ENCODE data around the gene ANKRD42.
"Not testable (repeated sequence)": the region's sequence is repeated elsewhere in the genome, so short reads cannot be mapped to it uniquely, and the experiment has no call there.

The ANKRD42 gene

GRCh38 chr11:83249445-83249844 is 55.9 kb downstream of the ANKRD42 start:
- no peak for DNase-seq

DNA sequence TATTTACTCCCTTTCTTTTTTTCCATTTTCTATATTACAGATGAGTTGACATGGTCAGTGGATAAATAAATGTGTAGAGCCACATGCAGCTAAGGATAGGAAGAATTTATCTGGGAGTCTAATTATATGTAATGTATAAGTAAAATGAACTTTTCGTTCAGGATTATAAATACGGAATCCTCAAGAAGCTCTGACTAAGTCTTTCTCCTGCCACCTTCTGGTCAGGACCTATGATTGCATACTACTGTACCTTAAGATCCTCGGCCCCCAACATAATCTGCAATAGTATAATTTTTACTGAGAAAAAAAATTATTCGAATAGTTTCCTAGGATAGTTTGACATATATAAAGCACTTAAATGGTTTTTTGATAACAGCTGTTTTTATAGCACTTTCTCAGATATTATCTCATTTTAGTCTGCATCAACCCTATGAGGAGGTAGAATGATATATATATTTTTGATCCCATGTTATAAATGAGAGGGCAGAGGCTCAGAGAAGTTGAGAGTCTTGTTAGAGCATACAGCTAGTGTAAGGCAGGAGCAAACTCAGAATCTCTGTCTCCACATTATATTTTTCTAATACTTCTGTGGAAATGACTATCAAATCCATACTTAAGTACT is 56.6 kb downstream of the ANKRD42 start:
- no peak for DNase-seq

GRCh38 chr11:83252266-83252665 is 58.8 kb downstream of the ANKRD42 start:
- no peak for DNase-seq

- no peak for DNase-seq
Observed at GRCh38 chr11:83252941-83253340, 59.4 kb downstream of the ANKRD42 start.

GRCh38 chr11:83255366-83255765 is 61.9 kb downstream of the ANKRD42 start:
- DNase-seq, result no peak

DNA sequence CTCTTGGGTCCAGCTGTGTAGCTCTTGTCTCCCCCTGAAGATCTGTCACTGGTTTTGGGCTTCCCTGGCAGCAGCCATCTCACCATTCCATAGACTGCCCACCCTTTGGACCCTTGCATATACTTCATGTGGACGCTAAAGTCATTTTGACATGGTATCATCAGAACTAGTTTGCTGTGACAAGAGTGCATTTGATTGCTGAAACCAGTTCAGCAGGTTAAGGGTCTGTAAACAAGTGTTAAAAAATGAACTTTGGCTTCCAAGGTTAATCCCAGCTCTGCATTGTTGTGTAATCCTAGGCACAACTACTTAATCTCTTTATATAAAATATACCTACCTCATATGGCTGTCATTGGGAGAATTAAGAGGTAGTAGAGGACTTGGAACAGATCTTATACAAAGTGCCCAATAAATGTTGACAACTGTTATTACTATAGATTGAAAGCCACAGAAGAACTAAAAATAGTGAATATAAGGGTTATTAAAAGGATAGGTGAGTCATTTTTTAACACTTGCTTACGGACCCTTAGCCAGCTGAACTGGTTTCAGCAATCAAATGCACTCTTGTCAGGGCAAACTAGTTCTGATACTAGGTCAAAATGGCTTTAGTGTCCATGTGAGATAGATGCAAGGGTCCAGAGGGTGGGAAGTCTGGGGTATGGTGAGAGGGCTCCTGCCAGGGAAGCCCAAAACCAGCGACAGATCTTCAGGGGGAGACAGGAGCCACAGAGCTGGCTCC is 63.3 kb downstream of the ANKRD42 start:
- no peak for DNase-seq

DNA sequence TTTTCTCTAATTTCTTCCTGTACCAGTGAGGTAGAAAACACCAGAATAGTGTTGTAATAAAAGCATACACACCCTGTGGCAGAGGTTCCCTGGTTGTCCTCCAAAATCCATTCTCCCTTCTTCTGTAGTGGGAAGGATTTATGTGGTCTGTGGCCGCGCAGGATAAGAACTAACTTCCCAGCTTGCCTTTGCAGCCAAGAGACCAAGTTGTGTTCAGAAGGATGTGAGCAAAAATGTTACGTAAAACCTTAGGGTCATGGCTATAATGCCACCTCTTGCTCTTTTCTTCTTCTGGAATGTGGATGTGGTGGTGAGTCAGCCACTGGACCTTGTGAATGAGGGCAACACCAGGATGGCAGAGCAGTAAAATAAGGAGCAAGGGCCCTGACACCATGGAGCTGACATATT is 64.3 kb downstream of the ANKRD42 start:
- no peak for DNase-seq

GRCh38 chr11:83259559-83259958 is 66.0 kb downstream of the ANKRD42 start:
- no peak for DNase-seq

DNA sequence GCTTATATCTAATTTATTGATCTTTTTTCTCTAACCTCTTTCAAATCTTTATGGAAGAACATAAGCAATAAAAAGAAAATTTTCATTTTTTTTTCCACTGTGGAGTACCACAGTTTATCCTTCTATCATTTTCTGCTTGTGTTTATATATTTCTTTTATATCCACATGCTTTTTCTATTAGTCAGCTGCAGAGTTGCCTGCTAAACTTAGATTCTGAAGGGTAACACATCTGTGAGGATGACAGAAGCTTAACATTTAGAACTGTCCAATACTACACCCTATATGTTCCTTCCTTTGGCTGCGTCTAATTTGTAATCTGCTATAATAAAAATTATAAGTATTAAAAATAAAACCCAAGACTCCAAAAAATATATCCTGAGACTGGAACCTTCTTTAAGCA is 71.8 kb downstream of the ANKRD42 start:
- DNase-seq, result no peak

GRCh38 chr11:83269080-83269479 is 75.6 kb downstream of the ANKRD42 start:
- not testable (repeated sequence) for DNase-seq

- not testable (repeated sequence) for DNase-seq
Observed at GRCh38 chr11:83271734-83272133, 78.2 kb downstream of the ANKRD42 start.

DNA sequence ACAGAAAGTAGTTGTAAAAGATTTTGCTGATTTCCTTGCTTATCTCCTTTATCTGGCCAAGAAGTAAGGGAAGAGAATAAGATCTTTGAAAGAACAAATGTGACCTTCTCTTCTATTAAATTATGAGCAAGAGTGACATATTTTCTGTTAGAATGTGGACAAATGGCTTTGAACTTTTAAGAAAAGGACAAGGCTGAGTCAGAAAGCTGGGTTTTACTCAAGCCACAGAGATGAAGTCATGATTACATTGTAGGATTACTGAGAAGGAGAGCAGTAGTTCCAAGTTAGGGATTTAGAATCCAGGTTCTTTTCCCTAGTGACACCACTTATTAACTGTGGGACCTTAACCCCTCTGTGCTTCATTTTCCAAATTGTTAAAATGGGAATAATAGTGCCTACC is 79.1 kb downstream of the ANKRD42 start:
- DNase-seq, result no peak

DNA sequence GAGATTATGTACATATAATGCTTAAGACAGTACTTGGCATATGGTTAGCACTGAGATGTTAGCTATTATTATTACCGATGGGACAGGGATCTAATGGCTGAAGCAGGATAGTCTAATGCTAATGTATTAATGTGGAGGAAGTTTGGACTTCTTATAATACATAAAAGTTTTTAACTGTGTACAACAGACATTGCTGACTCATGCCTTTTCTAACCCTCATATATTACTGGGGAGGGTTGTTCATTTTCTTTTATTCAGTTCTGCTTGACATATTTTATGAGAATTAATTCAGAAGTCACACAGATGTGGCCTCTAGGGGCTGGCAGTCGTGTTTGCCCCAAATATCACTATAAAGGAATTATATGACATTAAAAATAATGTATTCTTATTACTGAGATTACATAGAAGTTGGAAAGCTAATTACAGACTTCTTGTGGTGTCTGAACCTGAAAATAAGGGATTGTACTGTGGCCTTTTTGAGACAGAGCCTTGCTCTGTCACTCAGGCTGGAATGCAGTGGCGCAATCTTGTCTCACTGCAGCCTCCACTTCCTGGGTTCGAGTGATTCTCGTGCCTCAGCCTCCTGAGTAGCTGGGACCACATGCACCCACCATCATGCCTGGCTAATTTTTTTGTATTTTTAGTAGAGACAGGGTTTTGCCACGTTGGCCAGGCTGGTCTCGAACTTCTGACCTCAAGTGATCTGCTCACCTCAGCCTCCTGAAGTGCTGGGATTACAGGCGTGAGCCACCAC is 82.6 kb downstream of the ANKRD42 start:
- no peak for DNase-seq

GRCh38 chr11:83278351-83278750 is 84.8 kb downstream of the ANKRD42 start:
- no peak for DNase-seq

GRCh38 chr11:83280256-83280655 is 86.7 kb downstream of the ANKRD42 start:
- no peak for DNase-seq

DNA sequence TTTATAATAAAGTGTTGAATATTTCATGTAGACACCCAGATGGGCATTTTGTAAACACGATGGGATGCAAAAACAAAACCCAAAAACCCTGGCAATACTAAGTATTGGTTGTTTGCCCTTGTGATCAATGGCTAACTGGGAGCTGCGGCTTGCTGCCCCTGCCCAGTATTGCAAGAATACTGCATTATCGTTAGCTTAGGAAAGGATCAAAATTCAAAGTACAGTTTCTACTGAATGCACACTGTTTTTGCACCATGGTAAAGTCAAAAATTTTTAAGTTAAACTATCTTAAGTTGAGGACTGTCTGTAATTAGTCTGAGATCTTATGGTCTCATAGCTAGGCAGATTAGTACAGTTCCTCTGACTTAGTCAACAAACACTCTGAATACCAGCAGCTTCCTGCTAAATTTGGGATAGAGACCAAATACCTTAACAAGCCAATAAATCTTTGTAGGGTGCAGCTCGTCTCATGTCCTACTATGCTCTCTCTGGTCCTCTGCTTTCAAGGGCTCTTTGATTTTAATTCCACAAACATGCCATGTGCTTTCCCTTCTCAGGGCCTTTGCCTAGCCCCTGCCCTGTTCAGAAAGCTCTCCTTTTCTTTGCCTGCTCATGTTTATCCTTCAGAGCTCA is 88.7 kb downstream of the ANKRD42 start:
- DNase-seq, result no peak

GRCh38 chr11:83284501-83285150 is 91.1 kb downstream of the ANKRD42 start:
- no peak for DNase-seq

- DNase-seq, result no peak
Observed at GRCh38 chr11:83285151-83285770, 91.7 kb downstream of the ANKRD42 start.

DNA sequence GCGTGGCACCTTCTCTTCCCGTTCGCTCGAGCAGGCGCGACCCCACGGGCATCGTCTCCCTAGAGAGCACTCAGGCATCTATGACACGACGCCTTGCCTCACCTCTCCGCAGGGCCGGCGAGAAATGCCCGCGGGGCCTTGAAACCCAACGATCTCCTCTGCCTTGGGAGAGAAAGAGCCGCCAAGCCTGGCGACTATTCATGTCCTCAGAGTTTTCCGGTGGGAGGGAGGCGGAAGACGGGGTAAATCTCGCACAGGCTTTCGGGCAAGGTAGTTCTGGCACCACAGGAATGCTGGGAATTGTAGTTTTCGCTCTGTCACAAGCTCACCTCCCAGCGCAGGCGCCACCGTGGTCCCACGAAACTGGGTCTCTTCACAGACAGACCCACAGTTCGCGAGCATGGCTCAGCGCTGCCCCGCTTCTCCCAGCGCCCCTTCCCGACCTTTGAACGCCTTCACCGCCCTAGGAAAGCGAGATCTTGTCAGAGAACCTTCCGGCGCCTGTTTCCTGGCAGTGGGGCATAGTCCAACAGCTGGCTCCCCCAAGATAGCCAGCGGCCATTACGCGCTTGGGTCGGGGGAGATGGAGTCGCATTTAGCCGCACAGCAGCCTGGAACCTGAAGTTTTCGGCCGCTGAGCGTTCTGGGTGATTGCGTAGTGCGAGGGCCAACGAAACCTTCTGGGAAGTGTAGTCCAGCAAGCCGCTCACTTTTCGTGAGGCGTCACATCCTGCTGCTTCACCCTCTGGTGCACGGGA is 92.4 kb downstream of the ANKRD42 start, which contains the start of gene CCDC90B:
Gene CCDC90B, minus strand, starts transcription at position 597 of the 758 bp plus-strand sequence. Its CDS starts 395 bp downstream, at position 202.
- DNase-seq, result peak; percentile 93

- no peak for DNase-seq
Observed at GRCh38 chr11:83287631-83288030, 94.1 kb downstream of the ANKRD42 start.

- peak; percentile 20 to 21 for DNase-seq
Observed at GRCh38 chr11:83292709-83293456, 99.4 kb downstream of the ANKRD42 start.

Data from activated T-cell treated with anti-CD3 and anti-CD28 coated beads, Interleukin-2, amount 50 U/mL, for 48 hours (primary cell).